Measurements from ENCODE around the gene FLT3LG.

Gene FLT3LG

DNA sequence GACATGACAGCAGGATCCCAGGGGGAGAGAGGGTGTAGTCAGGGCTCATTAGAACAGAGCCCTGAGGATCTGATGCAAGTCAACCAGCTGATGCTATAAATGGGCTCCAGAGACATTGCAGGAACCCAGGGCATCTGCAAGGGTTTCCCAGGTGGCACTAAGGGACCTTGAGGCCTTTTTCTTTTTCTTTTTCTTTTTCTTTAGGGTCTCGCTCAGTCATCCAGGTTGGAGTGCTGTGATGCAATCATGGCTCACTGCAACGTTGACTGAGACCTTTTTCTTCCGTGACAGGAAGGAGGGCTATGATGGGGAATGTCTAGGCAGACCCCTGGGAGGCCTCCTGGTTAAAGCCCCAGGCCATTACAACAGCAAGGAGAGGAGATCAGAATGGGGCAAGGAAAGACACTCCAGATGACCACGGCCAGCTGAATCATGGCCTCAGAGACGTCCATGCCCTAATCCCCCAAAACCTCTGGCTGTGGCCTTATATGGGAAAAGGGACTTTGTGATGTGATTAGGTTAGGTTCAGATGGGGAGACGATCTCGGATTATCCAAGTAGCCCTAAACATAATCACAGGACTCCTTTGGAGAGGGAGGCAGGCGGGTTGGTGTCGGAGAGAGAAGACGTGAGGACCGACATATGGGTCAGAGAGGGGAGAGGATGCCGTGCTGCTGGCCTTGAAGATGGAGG is 33.9 kb downstream of the FLT3LG start:
- FAIRE-seq, result no peak
- no peak for DNase-seq (ENCODE audit: insufficient read length, low spot score)

DNA sequence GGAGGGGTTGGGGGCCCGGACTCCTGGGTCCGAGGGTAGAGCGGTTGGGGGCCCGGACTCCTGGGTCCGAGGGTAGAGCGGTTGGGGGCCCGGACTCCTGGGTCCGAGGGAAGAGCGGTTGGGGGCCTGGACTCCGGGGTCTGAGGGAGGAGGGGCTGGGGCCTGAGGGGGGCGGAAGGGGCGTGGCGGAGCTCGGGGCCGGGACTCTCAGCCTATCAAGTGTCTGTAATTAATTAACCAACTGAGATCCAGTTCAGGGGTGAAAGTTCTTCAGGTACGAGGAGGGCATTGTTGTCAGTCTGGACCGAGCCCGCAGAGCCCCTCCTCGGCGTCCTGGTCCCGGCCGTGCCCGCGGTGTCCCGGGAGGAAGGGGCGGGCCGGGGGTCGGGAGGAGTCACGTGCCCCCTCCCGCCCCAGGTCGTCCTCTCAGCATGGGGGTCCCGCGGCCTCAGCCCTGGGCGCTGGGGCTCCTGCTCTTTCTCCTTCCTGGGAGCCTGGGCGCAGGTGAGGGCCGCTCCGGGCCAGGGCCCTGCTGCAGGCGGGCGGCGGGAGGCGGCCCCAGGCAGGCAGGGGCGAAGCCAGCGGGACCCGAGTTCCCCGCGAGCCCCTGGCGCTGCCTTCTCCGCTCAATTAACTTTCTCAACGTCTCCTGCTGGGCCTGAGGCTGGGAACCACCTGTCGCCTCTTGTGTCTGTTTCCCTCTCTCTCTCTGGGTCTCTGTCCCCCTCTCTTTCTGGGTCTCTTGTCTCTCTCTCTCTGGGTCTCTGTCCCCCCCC is 39.1 kb downstream of the FLT3LG start:
- no peak for FAIRE-seq
- DNase-seq (ENCODE audit: insufficient read length, low spot score), result peak; percentile 59

DNA sequence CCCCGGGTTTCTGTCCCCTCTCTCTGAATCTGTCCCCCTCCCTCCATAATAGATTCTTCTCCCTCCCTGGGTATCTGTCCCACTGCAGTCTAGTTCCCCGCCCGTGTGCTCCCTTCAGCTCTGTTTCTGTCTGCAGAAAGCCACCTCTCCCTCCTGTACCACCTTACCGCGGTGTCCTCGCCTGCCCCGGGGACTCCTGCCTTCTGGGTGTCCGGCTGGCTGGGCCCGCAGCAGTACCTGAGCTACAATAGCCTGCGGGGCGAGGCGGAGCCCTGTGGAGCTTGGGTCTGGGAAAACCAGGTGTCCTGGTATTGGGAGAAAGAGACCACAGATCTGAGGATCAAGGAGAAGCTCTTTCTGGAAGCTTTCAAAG is 39.7 kb downstream of the FLT3LG start:
- DNase-seq (ENCODE audit: insufficient read length, low spot score), result no peak
- no peak for FAIRE-seq

DNA sequence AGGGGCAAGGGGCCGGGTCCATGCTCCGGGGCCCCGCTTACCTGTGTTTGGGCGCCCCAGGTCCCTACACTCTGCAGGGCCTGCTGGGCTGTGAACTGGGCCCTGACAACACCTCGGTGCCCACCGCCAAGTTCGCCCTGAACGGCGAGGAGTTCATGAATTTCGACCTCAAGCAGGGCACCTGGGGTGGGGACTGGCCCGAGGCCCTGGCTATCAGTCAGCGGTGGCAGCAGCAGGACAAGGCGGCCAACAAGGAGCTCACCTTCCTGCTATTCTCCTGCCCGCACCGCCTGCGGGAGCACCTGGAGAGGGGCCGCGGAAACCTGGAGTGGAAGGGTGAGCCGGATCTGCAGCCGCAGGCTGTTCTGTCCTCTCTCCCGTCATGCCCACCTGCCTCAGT is 40.1 kb downstream of the FLT3LG start:
- DNase-seq (ENCODE audit: insufficient read length, low spot score) (no peak), FAIRE-seq (no peak)

DNA sequence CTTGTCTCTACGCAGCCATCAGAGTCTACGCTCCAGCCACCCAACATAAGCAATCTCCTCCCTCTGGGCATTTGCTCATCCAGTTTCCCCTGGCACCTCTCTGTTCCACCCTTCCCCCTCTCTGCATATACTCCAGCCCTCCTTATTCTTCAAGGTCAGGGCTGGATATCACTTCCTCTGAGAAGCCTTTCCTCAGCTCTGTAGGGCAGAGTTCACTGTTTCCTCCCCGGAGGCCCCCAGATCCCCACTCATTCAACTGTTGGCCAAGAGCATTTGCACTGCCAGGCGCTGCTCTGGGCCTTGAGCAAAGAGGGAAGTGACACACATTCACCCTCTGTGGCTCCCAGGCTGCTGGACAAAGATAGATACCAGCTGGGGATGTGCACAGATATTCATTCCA is 41.8 kb downstream of the FLT3LG start:
- FAIRE-seq (no peak), DNase-seq (ENCODE audit: insufficient read length, low spot score) (no peak)

DNA sequence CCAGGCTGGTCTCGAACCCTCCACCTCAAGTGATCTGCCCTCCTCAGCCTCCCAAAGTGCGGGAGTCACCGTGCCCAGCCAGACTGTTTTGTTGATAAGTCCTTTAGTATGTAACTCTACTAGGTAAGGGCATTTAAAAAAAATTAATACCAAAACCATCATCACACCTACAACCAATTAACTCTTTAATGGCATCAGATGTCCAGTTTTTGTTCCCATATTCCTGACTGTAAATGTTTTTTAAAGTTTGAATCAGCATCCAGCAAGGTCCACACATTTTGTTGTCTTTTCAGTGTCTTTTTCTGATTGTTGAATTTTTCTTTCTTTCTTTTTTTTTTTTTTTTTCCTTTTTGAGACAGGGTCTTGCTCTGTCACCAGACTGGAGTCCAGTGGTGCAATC is 44.0 kb downstream of the FLT3LG start:
- no peak for DNase-seq (ENCODE audit: insufficient read length, low spot score)
- FAIRE-seq, result no peak

DNA sequence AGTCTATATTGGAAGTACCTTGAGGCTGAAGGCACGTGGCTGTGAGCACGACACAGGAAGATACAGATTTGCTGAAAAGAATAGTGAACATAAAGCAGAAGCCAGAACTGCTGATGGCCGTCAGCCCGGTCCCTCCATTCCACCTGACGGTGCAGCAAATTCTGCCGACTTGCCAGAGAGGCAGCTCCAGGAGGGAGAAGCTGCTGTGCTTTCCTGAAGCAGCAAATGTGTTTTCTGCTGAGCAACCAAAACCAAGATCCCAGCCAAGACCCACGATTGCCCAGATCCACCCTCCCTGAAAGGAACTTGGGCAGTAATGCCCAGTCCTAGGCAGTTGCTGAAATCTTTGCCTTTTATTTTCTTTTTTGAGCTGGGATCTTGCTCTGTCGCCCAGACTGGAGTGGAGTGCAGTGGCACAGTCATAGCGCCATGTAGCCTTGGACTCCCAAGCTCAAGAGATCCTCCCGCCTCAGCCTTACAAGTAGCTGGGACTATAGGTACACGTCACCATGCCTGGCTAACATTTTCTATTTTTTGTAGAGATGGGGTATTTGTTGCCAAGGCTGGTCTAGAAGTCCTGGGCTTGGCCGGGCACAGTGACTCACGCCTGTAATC is 46.8 kb downstream of the FLT3LG start:
- no peak for FAIRE-seq
- DNase-seq (ENCODE audit: insufficient read length, low spot score), result no peak

DNA sequence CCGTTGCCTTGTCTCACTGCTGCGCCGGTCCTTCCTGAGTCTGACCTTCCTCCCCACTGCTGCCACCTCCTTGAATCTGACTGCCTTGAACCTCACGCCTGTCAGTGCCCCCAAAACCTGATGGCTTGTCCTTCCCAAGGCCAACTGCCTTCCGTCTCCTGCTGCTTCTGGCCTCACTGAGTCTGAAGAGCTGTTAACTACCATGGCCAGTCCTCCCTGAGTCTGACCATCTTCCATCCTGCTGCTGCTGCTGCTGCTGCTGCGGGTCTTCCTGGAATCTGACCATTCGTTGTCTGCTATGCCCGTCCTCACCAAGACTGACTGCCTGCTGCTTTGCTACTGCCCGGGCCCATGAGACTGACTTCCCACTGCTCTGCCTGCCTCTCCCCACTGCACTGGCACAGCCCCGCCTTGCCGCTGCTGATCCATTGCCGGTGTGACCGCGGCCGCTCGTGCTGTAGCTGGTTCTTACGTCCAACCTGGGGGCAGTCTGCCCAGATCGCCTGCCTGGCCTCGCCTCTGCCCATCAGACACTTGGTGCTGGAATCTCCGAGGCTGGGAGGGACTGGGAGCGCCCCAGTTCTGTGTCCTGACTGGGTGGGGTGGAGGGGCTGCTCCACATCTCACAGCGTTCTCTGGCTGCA is 50.9 kb downstream of the FLT3LG start:
- no peak for FAIRE-seq

DNA sequence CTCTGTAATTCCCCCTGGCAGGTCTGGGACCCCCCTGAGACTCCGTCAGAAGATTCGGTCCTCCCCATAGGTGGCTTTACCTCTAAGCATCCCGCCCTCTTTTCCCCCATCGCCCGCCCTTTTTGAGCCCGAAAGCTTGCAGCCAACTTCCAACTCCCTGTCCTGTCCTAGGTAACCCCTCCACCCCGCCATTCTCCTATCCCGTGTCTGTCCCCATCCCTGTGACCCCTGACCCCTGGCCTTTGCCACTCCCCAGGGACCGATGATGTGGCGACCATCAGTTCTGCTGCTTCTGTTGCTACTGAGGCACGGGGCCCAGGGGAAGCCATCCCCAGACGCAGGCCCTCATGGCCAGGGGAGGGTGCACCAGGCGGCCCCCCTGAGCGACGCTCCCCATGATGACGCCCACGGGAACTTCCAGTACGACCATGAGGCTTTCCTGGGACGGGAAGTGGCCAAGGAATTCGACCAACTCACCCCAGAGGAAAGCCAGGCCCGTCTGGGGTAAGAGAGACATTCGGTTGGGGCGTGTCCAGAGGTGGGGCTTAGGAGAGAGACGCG is 54.3 kb downstream of the FLT3LG start:
- no peak for DNase-seq (ENCODE audit: insufficient read length, low spot score)
- no peak for FAIRE-seq

More for the DNA sequence above, 50.9 kb downstream of the FLT3LG start:
- DNase-seq (ENCODE audit: insufficient read length, low spot score), result no peak

DNA sequence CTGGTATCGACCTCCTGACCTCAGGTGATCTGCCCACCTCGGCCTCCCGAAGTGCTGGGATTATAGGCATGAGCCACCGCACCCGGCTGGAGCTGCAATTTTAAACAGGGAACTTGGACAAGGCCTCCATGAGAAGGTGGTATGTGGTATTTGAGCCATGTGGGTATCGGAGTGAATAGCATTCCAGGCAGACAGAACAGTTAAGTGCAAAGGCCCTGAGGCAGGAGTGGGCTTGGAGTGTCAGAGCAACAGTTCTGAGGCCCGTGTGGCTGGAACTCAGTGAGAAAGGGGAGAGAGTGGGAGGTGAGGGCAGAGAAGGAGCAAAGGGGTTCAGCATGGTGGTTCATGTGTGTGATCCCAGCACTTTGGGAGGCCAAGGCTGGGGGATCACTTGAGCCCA is 56.7 kb downstream of the FLT3LG start:
- DNase-seq (ENCODE audit: insufficient read length, low spot score) (no peak), FAIRE-seq (no peak)

DNA sequence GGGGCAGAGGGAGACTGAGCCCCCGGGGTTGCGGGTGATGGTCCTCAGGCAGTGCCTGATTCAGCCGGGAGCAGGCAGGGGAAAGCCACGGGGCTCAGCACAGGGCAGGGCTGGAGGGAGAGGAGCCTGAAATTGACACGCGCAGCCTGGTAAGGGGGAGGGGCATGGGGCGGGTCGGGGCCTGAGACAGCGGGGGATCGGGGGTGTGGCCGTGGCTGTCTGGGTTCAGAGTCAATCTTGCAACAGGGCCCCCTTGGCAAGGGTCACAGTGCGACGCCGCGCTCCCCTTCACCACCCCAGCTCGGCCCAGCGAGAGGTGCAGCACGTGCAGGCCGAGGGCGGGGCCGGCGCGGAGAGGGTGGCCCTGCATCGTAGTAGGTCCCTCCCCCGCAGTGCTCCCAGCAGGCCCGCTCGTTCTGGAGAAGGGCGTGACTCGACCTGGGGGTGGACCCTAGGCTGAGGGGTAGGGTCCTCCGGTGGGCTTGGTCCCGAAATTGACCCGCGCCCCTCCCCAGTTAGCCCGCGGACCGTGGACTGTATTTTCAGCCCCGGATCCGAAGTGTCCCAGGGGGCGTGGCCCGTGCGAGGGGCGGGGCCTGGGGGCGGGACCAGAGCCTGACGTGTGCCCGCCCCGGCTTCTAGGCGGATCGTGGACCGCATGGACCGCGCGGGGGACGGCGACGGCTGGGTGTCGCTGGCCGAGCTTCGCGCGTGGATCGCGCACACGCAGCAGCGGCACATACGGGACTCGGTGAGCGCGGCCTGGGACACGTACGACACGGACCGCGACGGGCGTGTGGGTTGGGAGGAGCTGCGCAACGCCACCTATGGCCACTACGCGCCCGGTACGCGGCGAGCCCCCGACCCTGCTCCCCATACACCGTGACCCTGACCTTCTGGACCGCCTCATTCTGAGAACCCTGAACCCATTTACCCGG is 59.8 kb downstream of the FLT3LG start:
- FAIRE-seq (no peak), DNase-seq (ENCODE audit: insufficient read length, low spot score) (no peak)

DNA sequence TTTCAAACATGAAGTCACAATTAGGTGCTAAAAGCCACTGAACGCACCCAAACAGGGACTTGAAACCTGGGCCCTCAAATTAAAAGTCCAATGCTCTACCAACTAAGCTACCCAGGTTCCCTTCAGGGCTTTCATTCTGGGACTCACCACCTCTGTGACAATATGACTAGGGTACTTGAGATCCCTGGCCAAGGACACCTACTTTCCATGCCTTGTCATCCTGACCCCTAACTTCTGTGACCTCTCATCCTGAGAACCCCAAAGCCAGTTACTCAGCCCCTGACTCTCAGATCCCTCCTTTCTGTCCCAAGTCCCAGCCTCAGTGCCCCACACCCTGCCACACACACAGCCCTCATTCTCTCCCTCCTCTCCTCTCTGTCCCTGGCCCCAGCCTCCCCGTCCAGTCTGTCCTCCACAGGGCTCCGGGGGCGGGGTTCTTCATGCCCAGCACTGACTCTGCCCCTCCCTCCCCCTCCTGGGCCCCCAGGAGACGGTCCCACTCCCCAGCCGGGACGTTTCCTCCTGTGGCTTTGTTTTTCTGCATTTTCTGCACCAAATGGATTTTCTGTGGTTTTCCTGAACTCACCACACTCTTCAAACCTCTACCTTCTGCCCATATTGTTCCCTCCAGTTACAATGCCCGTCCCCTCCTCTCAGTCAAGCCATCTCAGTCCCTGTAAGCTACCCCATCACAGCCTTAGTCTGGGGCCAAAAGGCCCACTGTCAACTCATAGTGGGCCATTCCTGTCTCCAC is 60.8 kb downstream of the FLT3LG start:
- DNase-seq (ENCODE audit: insufficient read length, low spot score) (no peak), FAIRE-seq (no peak)
